Hypothalamus (tissue), 51 donors: ENCODE results near the gene AVPR2.

ENCODE experiments used
- DNase-seq, 51 donors: peaks; one replicate each; lab custom pipeline; 2025; lab: John Stamatoyannopoulos, UW

Gene AVPR2

DNA sequence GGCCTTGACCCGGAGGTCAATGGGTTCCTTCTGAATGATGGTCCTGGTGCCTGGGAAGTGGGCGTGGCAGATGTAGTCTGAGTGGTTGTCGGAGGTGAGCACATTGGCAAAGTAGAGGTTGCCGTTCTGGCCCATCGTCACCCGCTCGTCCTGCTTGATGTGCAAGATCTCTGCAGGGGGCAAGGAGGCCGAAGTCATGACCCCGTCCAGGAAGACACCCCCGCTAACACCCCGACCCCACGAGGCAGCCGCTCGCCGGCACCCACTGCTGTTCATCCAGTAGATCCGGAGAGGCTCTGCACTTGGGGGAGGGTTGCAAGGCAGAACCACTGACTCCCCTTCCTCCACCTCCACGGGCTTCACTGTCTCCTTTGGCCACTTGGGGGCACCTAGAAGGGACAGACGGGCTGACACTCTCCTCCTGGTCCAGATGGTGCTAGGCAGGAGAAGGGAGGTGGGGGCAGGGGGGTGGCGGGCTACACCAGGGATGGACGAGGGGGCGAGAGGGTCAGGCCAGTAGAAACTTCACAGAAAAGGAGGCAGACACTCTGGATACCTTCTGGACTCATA, 33.6 kb upstream of the AVPR2 start:
- DNase-seq, result no peak

DNA sequence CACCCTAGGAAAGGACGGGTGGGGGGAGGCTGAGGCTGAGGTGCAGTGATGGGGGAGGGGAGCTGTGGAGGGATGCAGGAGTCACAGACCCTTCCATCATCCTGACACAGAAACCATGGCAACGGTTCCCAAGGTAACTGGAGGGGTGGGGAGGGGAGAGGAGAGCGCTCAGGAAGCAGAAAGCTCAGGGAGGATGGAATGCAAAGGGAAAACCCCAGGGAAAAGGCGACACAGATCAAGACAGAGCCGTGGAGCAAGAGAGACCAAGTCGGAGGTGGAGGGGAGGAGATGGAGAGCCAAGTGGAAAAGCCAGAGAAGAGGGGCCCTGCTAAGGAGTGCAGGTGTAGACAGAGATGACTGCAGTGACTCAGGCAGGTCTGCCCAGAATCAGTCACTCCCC, 33.0 kb upstream of the AVPR2 start:
- no peak for DNase-seq

DNA sequence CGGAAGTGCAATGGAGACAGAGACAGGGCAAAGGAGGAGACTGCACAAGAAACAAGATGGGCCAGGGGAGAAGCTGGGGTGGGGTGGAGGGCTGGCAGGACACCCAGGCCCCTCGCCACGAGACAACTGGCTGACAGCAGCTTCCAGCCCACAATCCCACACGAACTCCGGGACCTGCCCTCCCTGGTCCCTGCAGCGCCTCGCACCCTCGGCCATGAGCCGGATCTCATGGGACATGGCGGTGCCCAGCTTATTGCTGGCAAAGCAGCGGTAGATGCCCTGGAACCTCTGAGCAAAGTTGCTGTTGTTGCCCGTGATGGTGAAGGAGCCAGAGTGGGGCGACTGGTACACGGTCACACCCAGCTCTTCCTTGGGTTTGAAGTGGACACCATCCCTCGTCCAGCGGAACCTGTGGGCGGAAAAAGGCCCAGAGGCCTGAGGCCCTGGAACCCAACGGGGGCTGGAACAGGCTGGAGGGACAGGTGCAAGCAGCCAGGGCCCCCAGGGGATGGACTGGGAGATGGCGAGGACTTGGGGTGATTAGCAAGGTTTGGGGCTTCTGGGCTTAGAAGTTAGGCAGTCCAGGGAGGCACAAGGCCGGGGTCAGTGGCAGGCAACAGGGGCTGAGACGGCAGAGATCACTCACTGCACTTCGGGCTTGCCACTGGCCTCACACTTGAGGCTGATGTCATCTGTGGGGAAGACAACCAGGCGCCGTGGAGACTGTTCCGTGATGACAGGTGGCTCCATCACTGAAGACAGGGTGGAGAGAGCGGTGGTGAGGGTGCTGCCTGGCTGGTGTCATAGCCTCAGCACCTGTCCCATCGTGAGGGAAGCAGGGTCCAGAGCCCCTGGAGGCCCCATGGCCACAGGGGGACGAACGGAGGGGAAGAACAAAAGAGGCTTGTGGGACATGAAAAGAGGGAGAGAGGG, 32.3 kb upstream of the AVPR2 start:
- DNase-seq, result peak in 1 of 51 donors; percentile 16

DNA sequence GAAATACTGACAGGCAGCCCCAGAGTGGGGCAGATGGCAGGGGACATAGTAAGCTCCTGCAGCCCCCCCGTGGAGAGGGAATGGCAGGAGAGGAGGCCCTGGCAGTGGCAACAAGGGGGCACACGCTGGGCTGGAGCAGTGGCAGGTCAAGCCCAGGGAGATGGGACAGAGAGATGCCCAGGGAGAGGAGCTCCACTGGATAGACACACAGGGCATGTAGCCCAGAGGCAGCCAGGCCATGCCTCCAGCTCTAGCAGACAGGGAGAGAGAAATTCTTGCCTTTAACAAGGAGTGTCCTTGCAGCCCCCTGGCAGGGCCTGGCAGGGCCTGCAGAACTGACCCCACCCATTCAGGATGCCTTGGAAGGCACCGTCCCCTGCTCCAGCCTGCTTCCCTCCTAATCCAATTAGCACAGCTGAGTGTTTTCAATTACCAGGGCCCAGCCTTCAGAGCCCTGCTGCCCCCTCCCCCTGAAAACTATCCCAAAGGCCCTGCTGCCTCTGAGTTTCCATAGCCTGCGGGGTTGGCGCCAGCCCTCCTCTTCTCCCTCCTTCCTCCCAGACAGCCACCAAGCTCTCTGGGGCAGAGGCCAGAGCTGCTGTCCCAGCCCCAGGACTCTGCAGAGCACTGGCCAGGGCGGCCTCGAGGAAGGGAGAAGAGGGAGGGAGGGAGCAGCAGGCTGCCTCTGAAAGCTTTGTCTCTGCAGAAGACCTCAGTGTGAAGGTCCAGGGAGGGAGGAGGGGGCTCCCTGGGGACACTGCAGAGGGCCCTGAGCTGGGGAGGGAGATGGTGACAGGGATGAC, 31.0 kb upstream of the AVPR2 start:
- DNase-seq, result peak in 1 of 51 donors; percentile 9

DNA sequence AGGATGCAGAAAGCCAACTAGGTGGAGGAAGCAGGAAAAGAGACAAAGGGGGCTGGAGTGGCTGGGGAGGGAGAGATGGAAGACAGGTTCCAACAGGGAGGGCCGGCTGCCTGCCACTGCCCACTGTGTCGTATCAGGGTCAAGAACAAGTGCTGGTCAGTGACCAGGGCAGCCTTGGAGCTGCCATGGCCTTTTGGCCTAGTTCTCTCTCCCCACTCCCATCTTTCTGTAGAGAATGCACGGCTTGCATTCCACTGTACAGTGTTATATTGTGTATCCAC, 30.4 kb upstream of the AVPR2 start:
- no peak for DNase-seq

DNA sequence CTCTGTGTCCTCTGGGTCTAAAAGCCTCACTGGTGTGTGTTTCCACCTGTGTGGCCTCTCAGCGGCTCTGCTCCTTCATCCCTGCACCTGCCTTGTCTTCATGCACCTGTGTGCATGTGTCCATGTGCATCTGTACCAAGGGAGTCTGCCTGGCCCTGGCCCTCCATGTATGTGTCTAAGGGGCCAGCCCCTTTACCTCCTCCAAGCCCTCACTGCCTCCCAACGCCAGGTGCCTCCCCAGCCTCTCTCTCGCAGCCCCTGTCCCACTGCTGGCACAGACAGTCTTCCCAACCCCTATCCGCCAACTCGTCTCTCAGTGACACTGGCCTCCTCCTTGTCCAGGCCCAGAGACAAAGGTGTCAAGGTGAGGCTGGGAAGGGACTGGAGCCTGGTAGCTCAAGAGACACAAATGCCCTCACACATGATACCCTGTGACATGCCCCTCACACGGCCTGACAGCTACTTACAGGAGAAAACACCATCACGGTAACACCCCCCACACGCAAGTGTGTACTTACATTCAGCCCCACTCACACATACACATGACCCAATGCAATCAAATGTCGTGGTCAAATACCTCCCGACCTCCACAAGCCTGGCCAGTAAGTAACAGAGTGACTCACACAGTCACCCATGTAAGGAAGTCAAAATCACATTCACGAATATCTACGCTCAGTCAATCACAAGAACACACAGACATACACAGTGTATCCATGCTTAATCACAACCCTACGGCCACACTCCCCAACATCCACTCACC, 29.9 kb upstream of the AVPR2 start:
- no peak for DNase-seq

DNA sequence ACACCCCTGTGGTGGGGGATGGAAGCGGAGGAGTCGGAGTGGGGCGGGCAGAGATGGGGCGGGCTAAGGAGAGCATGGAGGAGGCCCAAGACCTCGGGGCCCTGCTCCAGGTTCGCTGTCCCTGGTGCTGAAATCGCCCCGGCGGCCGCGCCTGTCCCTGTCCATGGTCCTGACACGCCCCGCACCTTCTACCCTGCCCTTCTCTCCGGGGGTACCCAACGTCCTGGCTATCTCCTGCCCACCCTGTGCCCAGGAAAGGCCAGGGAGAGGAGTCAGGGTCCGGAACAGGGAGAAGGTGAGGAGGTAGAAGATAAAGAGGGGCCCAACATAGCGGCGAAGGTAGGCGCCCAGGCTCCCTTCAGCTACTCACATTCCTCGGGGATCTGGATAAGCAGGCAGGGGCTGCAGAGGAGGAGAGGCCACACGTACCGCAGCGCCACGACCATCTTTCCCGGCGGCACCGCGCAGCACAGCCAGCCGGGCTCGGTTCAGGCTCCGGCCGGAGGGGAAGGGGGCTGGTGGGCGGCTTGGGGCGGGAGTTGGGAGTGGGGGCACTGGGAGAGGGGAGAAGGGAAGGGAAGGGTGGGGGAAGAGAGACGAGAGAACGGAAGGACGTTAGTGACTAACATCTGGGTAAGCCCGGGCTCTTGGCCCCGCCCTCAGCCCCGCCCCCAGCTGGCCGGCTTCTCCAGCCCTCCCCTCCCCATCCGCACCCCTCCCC, 28.9 kb upstream of the AVPR2 start:
- peak in 44 of 51 donors; percentile 3 to 67 (median 20) for DNase-seq

DNA sequence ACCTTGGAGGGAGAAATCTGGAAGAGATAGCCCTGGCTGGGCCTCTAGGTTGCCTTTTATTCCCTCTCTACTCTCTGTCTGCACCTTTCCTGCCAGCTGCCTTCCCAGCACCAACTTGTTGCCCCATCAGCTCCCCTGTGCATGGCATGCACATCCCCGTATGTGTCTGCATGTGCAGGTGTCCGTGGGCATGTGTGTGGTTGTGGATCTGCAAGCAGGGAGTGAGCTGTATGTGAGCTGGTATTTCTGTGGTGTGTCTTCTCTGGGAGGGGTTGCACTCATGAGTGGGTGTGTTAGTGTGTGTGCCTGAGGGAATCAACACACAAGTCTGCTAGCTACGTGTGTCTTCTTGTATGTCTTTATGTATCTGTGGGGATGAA, 28.4 kb upstream of the AVPR2 start:
- no peak for DNase-seq

DNA sequence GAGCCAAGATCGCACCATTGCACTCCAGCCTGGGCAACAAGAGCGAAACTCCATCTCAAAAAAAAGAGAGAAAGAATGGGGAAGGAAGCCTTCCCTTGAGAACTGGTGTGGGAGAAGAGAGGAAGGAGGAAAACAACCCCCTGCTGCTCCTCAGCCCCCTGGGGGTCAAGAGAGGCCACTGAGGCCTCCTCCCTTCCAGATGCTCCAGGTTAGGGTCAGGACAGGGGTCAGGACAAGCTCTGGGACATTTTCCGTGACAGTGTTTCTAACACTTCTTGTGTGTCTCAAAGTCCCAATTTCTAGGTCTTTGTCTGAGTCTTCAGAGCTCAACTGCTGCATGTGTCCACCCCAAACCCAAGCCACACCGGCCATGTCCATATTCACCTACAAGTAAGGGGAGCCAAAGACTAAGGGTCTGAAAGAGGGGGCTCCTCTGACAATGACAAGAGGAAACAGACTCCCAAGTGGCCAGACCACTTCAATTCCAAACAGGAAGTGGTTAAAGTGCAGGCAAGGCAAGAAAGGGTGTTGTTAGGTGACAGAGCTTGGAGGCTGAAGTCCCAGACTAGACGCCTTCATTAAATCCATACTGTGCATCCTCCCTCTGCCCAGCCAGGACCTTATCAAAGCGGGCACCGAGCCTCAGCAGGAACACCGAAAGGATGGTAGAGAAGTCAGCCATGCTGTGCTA, 26.8 kb upstream of the AVPR2 start:
- DNase-seq, result no peak

DNA sequence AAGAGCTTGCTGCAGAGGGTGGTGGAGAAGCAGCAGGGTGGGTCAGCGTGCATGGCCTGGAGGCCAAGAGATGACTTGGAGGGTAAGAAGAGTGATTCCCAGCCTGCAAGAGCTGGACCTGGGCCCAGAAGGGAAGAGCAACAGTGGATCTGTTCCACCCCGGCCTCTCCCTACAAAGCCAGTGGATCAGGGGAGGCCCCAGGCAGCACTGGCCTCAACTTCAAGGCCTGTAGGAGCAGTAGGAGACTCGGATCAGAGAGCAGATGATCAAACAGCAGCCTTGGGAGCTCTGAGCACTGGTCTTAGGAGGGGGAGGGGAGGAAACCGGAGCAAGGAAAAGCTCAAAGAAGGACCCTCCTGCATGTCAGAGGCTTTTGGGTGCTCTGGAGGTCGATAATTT, 26.1 kb upstream of the AVPR2 start:
- DNase-seq, result no peak

DNA sequence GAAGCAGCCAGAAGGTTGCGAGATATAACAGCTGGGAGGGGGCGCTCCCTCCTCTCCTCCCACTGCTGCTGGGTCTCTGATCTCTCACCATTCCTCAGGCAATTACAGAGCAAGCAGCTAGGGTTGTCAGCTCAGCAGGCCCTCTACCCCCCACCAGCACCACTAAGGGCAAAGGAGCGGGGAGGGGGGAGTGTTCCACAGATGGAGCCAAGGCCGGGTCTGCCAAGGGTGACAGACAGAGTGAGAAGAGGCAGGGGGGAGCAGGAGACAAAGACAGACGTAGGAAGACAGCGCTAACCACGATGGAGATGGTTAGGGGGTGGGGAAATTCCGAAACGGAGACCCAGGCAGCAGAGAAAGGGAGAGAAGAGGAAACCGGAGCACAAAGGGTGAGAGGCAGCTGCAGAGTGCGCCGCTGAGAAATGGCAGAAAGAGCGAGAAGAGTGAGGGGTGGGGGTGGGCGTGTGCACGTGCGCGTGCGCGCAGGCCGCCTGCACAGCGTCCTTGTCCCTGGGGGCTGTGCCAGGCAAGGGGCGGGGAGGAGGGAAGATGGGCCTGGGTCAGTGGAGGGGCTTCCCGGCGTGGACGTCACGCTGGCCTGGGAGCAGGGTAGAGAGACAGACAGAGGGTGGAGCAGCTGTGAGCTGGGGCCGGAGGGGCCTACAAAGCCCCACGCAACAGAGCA, 25.4 kb upstream of the AVPR2 start:
- no peak for DNase-seq

DNA sequence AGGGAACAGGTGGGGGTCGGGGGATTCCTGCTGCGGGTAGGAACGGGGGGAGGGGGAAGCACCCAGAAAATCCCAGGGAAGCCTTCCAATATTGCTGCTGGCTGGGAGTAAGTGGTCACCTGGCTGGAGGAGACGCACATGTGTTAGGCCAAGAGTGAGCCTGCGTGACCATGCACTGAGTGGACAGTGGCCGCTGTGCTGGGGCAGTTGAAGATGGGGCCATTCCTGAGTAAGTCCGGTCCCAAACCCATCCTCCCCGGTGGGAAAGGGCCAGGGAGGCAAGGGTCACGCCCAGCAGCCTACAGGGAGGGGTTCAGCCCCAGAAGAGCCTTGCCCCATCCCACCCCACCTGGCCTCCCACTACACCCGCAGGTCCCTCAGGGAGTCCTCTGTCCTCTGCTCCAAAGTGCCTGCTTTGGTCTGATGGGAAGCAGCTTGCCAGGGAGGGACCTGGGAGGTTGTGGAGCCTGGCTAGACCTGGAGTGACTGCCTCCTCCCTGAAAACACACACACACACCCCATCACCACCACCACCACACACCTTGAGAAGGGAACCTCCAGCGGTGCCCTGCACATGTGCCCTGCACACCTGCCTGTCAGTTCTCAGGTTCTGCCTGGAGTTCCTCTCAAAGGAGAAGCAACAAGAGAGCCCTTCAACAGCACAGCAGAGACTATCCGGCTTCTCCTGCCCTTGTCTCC, 24.6 kb upstream of the AVPR2 start:
- DNase-seq, result no peak

DNA sequence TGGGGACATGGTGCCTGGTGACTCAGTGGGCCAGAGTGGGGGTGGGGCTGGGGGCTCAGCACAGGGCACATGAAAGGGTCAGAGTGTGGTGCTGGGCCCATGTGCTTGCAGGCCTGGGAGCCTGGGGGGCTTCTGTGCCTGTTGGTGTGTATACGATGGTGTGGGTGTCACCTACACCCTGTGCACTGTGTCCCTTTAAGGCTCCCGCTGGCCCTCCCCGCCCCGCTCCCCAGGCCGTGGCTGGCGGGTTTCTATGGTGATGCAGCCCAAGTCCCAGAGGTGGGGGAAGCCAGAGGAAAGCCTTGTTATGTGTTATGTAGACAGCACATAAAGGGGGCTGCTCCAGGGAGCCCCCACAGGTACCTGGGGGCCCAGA, 24.0 kb upstream of the AVPR2 start:
- no peak for DNase-seq

DNA sequence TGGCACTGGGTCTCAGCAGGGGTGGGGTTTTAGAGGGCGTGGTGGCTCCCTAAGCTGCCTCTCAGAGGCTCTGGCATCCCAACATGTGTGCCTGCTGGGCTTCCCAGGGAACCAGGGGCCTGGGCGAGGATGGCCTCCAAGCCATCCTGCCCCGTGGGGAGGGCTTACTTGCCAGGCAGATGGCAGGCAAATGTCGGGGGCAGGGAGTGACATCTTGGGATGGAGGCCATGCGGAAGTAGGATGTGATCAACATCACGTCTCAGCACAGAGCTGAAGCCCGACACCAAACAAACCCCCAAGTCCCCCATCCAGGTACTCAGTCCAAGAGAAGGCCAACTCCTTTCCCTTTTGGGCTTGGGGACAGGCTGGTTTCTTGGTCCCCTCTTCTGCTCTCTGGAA, 23.2 kb upstream of the AVPR2 start:
- DNase-seq, result no peak

DNA sequence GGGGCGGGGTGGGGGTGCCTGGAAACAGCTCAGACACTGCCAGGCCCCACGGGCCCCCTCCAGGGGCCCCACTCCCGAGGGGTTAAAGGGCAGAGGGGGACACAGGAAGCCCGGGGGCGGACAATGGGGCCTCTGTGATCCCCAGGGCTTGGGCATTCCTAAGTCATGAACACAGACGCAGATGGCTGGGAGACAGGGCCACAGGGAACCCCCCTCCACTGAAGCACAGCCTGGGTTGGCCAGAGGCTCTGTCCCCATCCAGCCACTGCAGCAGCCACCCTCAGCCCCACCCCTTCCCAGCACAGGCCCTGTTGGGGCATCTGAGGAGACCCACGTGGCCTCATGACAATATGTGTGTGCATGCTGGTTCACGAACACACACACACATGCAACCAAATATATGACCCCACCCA, 22.4 kb upstream of the AVPR2 start:
- DNase-seq, result peak in 4 of 51 donors; percentile 2 to 22 (median 16)

DNA sequence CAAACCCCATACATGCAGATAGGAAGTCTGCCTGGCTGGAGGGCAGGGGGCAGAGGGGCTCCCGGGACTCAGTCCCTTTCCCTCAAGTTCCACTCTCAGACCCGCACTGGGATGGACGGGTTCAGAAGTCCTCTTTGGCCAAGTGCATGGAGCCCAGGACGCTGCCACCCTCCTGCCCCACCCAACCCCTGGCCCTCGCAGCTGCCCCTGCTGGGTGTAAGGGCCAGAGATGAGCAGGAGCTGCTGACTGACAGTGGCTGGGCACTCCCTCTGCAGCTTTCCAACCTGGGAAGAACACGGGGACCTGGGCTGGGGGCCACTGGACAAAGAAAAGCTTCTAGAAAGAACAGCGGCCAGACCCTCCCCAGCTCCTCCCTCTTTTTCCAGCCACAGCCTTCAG, 21.9 kb upstream of the AVPR2 start:
- no peak for DNase-seq

DNA sequence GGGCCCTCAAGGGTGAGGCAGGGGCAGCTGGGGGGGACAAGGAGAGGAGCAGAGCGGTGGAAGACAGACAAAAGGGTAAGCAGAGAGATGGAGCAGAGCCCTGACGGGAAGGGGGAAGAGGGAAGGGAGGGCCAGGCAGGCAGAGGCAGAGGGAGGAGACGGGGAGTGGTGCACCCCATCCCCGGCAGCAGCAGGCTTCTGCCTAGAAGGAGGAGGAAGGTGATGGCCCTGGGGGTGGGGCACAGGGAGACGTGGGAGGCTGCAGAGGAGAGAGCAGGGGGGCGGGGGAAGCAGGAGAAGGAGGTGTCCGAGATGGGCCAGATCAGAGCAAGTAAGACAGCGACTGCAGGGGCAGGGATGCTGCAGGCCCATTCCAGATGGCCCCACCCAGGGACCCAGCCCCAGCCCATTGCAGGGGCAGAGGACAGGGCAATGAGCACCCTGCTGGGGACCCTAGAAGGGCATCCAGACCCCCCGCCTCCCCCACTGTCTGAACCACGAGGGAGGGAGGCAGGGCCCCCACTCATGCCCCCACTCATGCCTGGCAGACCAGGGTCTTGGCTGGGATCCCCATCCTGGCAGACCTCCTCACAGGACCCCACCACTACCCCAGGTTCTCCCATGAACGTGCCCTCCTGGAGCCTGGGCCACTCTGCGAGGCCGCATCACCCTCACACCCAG, 21.2 kb upstream of the AVPR2 start:
- DNase-seq, result no peak

DNA sequence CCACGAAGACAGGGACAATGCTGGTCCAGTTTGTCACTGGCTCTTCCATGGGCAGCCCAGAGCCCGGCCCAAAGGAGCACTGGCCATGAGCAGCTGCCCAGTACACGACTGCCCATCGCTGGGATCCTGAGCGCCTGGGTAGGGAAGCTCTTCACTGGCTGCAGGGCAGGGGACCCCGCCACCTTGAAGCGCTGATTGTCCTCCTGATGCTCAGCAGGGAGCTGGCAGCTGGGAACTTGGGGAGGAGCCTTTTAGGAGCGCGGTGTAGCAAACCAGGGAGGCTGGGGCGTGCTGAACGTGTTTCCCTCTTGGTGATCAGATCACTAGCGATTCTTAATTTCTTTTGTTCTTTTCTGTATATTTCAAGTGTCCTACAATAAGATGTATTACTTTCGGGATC, 20.3 kb upstream of the AVPR2 start:
- DNase-seq, result no peak
